ENCODE results near the gene CARD11. TPM values are rescaled to one million over a fixed set of nuclear protein-coding genes. Genes with fewer than 3 reads are reported as not detected.

The CARD11 gene
- total and polyA plus RNA-seq, 8 donors = 0.31 to 6.2 (median 1.5) TPM

DNA sequence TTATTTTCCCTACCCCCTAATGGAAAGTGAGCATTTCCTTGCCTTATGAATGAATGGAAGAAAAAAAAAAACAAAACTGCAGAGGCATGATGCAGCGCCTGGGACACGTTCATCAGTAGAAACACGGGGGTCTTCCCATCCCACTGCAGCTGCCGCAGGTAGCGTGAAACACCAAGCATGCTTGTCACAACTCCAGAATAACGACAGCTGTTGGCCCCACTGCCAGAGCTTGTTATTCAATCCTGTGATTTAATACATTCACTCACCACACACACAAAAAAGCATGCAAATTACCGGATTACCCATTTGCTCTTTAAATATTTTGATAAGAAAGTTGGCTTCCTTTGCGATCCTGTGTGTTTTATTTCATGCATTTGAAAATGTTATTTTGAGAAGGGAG, 151.1 kb downstream of the CARD11 start:
- no peak for FAIRE-seq
- WGBS, 2 donors = 33 to 36% methylated on average over 8 of the region's 8 CpGs
- intact Hi-C loops (cut with DNase I) = no loop called here
- no peak for DNase-seq
- Histone ChIP-seq H3K36me3 (no peaks in the 10 kb centered on the region), H3K27me3 (no peaks in the 10 kb centered on the region), H3K9me3 (no peaks in the 10 kb centered on the region), H3K4me3 (no peak overlapping the region), H3K27ac (no peak overlapping the region), H3K4me1 (no peaks in the 10 kb centered on the region)
- no peak for ATAC-seq
- TF ChIP-seq, protein P1, sequence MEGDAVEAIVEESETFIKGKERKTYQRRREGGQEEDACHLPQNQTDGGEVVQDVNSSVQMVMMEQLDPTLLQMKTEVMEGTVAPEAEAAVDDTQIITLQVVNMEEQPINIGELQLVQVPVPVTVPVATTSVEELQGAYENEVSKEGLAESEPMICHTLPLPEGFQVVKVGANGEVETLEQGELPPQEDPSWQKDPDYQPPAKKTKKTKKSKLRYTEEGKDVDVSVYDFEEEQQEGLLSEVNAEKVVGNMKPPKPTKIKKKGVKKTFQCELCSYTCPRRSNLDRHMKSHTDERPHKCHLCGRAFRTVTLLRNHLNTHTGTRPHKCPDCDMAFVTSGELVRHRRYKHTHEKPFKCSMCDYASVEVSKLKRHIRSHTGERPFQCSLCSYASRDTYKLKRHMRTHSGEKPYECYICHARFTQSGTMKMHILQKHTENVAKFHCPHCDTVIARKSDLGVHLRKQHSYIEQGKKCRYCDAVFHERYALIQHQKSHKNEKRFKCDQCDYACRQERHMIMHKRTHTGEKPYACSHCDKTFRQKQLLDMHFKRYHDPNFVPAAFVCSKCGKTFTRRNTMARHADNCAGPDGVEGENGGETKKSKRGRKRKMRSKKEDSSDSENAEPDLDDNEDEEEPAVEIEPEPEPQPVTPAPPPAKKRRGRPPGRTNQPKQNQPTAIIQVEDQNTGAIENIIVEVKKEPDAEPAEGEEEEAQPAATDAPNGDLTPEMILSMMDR (IDR thresholded peaks at IDR 0.05) = no peak

DNA sequence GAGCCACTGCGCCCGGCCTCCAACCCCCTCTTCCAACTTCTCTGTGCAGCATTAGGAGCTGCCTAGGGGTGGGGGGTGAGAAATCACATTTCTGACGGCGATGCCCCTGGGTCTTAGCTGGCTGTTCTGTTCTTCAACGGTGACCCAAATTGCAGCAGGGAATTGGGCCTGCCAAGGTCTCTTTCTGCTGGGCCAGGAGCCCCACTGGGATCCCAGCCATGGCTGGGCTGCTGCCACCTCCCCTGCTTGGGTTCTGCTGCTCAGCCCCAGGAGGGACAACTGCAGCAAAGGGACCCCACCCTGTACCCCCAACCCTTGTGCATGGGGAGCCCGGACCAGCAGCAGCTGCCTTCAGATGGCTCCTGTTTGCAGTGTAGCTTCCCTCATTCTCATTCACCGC, 155.9 kb downstream of the CARD11 start:
- Histone ChIP-seq H3K9me3 (no peaks in the 10 kb centered on the region), H3K27ac (no peak overlapping the region), H3K4me1 (no peaks in the 10 kb centered on the region), H3K27me3 (no peaks in the 10 kb centered on the region), H3K36me3 (no peaks in the 10 kb centered on the region), H3K4me3 (no peak overlapping the region)
- intact Hi-C loops (cut with DNase I) = no loop called here
- TF ChIP-seq, protein P1 (IDR thresholded peaks at IDR 0.05) = no peak
- 52 to 81% methylated on average over 7 of the region's 7 CpGs for WGBS, 2 donors
- FAIRE-seq = no peak
- DNase-seq = no peak
- no peak for ATAC-seq

DNA sequence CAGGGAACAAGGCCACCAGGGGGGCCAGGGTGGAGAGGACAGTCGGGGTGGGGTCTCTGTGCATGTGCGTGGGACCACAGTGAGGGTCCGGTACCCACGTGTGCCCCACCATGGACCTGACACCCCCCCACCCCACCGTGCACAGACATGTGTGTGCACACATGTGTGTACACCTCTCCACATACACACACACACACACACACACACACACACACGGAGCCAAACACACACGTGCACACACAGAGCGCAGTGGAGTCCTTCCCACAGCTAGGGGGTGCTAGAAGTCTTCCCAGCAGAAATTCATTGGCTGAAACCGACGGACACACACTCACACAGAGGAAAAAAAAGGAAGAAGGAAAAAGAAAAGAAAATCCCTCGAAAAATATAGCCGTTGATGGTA, 156.8 kb downstream of the CARD11 start:
- no peaks in the 10 kb centered on the region for H3K4me1 ChIP-seq
- H3K4me3 ChIP-seq = peak overlapping the region in 1 of 4 donors; percentile 11
- ATAC-seq = peak; percentile 90 to 99 (median 95)
- H3K27ac ChIP-seq = no peak overlapping the region
- peak in 4 of 6 donors; percentile 48 to 64 (median 56) for DNase-seq
- H3K27me3 ChIP-seq = no peaks in the 10 kb centered on the region
- no peaks in the 10 kb centered on the region for H3K9me3 ChIP-seq
- intact Hi-C loops (cut with DNase I) = no loop called here
- FAIRE-seq = no peak
- WGBS, 2 donors = 18% methylated on average over 12 of the region's 12 CpGs
- TF ChIP-seq, protein P1 (IDR thresholded peaks at IDR 0.05) = peak; percentile 18 to 65 (median 33)
- H3K36me3 ChIP-seq = no peaks in the 10 kb centered on the region

GRCh38 chr7:2886391-2886790, 157.3 kb downstream of the CARD11 start:
- H3K4me1 ChIP-seq = no peaks in the 10 kb centered on the region
- no peaks in the 10 kb centered on the region for H3K36me3 ChIP-seq
- H3K27ac ChIP-seq = no peak overlapping the region
- H3K27me3 ChIP-seq = no peaks in the 10 kb centered on the region
- no peak for FAIRE-seq
- H3K4me3 ChIP-seq = no peak overlapping the region
- TF ChIP-seq, protein P1 (IDR thresholded peaks at IDR 0.05) = no peak
- intact Hi-C loops (cut with DNase I) = no loop called here
- DNase-seq = no peak
- 44 to 68% methylated on average over 5 of the region's 5 CpGs for WGBS, 2 donors
- H3K9me3 ChIP-seq = no peaks in the 10 kb centered on the region
- no peak for ATAC-seq

DNA sequence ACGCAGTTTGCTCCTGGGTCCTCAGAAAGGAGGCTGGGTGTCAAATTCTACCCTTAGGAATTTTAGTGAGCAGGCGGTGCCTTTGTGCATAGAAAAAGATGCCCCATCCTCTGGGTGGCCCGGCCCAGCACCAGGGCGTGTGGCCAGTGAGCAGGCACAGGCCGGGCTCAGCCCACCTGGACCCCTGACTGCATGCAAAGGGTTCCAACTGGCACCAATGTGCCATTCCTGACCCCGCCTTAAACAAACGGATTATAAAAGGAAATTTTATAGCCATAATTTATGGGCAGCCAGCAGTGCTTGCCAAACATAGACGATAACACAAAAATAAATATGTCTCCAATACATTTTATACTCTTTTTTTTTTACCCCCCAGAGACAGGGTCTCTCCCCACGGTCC, 159.5 kb downstream of the CARD11 start:
- TF ChIP-seq, protein P1 (IDR thresholded peaks at IDR 0.05) = no peak
- WGBS, 2 donors = 66 to 71% methylated on average over 9 of the region's 9 CpGs
- H3K27me3 ChIP-seq = no peaks in the 10 kb centered on the region
- H3K27ac ChIP-seq = no peak overlapping the region
- ATAC-seq (no peak), FAIRE-seq (no peak), DNase-seq (no peak)
- no peaks in the 10 kb centered on the region for H3K36me3 ChIP-seq
- H3K4me1 ChIP-seq = no peaks in the 10 kb centered on the region
- intact Hi-C loops (cut with DNase I) = no loop called here
- H3K9me3 ChIP-seq = no peaks in the 10 kb centered on the region
- no peak overlapping the region for H3K4me3 ChIP-seq
